ENCODE measurements around the gene DOHH.
A peak's percentile ranks its signal among the peaks of the same experiment; 100 is the strongest.

DOHH gene

GRCh38 chr19:3500429-3501101 lies at the start of gene DOHH:
Gene DOHH, minus strand, starts transcription at chr19:3500674. Its CDS starts 3,860 bp downstream, at chr19:3496814.
- peak; percentile 99 for DNase-seq (ENCODE audit: low spot score)

- no peak for DNase-seq (ENCODE audit: low spot score)
Observed at GRCh38 chr19:3549816-3550215, 49.3 kb upstream of the DOHH start.

- DNase-seq (ENCODE audit: low spot score) = peak; percentile 69
Observed at GRCh38 chr19:3548606-3549005, 48.1 kb upstream of the DOHH start.

- DNase-seq (ENCODE audit: low spot score) = no peak
Observed at GRCh38 chr19:3547767-3548282, 47.4 kb upstream of the DOHH start.

GRCh38 chr19:3547301-3547731 lies 46.8 kb upstream of the DOHH start:
- no peak for DNase-seq (ENCODE audit: low spot score)

- DNase-seq (ENCODE audit: low spot score) = no peak
Observed at GRCh38 chr19:3546119-3546518, 45.6 kb upstream of the DOHH start.

GRCh38 chr19:3545669-3546034 lies 45.2 kb upstream of the DOHH start:
- no peak for DNase-seq (ENCODE audit: low spot score)

GRCh38 chr19:3544742-3545668 lies 44.5 kb upstream of the DOHH start:
- peak; percentile 89 for DNase-seq (ENCODE audit: low spot score)

- no peak for DNase-seq (ENCODE audit: low spot score)
Observed at GRCh38 chr19:3544058-3544376, 43.5 kb upstream of the DOHH start.

GRCh38 chr19:3543150-3544057 lies 42.9 kb upstream of the DOHH start:
- DNase-seq (ENCODE audit: low spot score) = peak; percentile 73

GRCh38 chr19:3539756-3540118 lies 39.3 kb upstream of the DOHH start:
- DNase-seq (ENCODE audit: low spot score) = no peak

GRCh38 chr19:3538965-3539755 lies 38.7 kb upstream of the DOHH start, which contains the start of gene TEKTIP1:
Gene TEKTIP1, plus strand, starts transcription at chr19:3539174. Its CDS starts 4 bp downstream, at chr19:3539178.
- DNase-seq (ENCODE audit: low spot score) = no peak

GRCh38 chr19:3538258-3538929 lies 37.9 kb upstream of the DOHH start:
- DNase-seq (ENCODE audit: low spot score) = no peak

GRCh38 chr19:3537438-3538240 lies 37.2 kb upstream of the DOHH start:
- no peak for DNase-seq (ENCODE audit: low spot score)

GRCh38 chr19:3537101-3537437 lies 36.6 kb upstream of the DOHH start:
- DNase-seq (ENCODE audit: low spot score) = no peak

GRCh38 chr19:3536429-3537100 lies 36.1 kb upstream of the DOHH start:
- peak; percentile 85 for DNase-seq (ENCODE audit: low spot score)

- DNase-seq (ENCODE audit: low spot score) = no peak
Observed at GRCh38 chr19:3535981-3536380, 35.5 kb upstream of the DOHH start.

GRCh38 chr19:3535563-3535965 lies 35.1 kb upstream of the DOHH start:
- no peak for DNase-seq (ENCODE audit: low spot score)

GRCh38 chr19:3535235-3535535 lies 34.7 kb upstream of the DOHH start:
- no peak for DNase-seq (ENCODE audit: low spot score)

Data from Ammon's horn (tissue), 1 donor.